Activated CD4-positive, alpha-beta T cell treated with anti-CD3 and anti-CD28 coated beads, Interleukin-2, amount 50 U/mL, for 24 hours (primary cell): ENCODE results near the gene ATP8B3.

ENCODE experiments used
- DNase-seq, 2 donors: peaks; one replicate each; pipeline ENCODE4 v3.0.0-alpha.2; 2020; ENCODE audit warnings: low read depth in 1 of 2, low spot score in 1 of 2

Gene ATP8B3

GRCh38 chr19:1757468-1758230 lies 54.4 kb downstream of the ATP8B3 start:
- DNase-seq: no peak

DNA sequence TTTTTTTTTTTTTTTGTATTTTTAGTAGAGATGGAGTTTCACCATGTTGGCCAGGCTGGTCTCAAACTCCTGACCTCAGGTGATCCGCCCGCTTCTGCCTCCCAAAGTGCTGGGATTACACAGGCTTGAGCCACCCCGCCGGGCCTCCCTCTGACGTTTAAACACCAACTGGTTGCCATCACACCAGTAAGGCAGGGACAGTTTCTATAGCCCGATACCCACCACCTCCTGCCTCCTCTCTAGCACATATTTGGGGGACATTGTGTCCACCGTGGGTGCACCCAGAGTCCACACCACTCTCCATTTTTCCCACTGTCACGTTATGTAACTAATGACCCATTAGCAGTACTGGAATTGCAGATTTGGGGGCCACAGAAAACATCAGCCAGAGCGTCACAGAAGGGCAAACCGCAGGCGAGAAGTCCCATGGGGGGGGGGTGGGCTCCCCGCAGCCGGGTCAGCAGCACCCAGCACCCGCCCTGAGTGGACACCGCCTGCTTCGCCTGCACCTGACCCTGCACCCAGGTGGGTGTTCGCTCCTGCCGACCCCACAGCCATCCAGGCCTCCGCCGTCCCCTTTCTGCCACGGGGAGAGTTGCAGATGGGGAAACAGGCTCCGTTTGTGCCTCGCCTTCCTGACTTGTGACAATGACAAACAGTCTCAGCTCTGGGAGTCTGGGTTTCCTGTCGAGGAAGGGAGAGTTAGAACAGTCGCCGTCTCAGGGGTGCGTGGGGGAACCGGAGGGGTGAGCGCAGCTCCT lies 55.2 kb downstream of the ATP8B3 start:
- no peak for DNase-seq

GRCh38 chr19:1756264-1756663 lies 55.8 kb downstream of the ATP8B3 start:
- DNase-seq: no peak

DNA sequence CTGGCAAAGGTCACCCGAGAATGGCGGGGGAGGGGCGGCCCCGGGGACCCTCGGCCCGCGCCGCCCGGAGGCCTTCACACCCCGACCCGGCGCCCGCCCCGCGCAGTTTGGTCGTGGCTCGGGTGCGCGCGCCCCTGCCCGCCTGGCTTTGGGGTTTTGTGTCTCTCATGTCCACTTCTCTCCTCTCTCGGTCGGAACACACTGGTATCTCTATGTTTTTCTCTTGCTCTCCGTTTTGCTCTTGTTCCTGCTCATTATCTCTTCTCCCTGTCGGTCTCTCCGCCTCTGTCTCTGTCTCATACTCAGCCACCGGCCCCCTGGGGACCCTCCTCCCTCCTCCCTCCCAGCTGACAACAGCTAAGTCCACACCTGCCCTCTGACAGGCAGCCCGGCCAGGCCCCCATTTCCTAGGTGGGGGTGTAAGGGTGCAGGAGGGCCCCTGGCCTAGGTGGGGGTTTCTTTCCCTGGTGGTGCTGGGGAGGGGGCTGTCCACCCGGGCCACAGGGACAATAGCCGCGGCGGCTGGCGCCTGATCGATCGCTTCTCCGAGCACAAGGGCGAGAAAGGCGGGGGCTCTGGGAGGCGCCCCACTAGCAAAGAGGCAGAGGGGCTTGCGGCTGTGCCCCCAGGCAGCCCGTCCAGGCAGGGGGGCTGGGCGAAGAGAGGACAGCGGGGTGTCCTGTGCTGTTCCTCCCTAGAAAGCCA lies 56.5 kb downstream of the ATP8B3 start:
- DNase-seq: no peak

DNA sequence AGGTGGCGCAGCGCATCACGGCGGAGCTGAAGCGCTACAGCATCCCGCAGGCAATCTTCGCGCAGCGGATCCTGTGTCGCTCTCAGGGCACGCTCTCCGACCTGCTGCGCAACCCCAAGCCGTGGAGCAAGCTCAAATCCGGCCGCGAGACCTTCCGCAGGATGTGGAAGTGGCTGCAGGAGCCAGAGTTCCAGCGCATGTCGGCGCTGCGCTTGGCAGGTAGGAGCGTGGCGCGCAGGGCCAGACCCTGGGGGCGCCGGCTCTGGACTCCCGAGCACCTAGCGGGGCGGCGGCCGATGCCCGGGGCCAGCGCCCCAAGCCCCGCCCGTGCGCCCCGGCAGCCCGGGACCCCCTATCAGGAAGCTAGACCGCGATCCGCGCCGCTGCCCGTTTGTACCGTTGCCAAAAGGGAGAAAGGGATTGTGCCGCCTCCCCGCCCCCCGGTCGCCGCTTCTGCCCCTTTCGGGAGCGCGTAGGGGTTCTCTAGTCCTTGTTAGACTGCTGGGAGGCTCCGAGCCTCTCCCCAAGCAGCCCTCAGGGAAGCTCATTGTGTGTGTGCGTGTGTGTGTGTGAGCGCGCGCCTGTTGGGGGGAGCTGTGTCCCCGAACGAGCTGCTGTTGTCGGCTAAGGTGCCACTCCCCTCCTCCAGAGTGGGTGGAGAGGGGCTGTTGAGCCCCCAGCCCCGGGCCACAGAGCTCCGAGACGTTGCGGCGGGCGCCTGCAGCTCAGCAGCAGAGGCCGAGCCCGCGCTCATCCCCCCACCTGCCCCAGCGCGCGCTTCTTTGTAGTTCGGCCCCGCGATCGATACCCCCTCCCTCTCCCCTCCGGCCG lies 57.2 kb downstream of the ATP8B3 start:
- DNase-seq: no peak

DNA sequence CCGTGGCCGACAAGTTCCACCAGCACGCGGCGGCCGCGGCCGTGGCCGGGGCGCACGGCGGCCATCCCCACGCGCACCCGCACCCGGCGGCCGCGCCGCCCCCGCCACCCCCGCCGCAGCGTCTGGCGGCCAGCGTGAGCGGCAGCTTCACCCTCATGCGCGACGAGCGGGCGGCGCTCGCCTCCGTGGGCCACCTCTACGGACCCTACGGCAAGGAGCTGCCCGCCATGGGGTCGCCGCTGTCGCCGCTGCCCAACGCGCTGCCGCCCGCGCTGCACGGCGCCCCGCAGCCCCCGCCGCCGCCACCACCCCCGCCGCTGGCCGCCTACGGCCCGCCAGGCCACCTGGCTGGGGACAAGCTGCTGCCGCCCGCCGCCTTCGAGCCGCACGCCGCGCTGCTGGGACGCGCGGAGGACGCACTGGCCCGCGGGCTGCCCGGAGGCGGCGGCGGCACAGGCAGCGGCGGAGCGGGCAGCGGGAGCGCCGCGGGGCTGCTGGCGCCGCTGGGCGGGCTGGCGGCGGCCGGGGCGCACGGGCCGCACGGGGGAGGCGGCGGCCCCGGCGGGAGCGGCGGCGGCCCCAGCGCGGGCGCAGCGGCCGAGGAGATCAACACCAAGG lies 57.9 kb downstream of the ATP8B3 start:
- no peak for DNase-seq

DNA sequence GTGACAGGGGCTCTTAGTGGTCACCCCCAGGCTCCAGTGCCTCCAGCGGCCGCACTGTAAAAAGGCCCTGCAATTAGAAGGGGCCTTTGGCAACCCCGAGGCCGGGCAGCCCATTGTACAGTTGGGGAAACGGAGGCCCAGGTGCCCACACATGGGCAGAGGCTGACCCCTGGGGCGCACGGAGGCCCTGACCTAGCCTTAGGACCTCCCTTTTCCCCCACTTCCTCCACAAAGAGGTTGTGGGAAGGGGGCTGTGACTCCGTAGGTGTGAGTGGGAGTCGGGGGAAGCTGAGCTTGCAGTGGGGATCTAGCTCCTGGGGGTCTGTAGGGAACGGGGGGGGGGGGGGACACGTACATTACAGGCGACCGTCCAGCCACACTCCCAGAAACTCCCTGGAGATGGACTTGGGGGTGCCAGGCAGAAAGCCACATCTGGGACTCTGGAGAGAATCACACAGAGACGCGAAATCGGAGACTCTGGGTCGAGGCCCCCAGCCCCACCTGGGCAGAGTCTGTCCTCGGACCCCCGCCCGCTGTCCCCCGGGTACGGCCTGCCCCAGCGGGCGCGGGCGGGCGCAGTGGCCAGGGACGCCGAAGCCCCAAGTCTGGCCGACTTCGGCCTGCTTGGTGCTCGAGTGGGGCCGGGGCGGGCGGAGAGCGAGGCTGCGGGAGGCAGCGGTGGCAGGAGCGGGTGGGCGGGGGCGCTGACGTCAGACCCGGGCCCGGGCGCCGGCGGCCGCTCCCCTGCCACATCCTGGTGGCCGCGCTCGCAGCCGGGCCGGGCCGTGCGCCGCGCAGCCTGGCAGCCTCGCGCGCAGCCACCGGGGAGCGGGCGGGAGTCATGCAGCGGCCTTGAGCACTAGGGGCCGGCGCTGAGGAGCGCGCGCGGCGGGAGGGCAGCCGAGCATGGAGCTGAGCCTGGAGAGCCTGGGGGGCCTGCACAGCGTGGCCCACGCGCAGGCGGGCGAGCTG lies 59.0 kb downstream of the ATP8B3 start, which contains the start of gene ONECUT3:
TSS of gene ONECUT3 (plus strand) at position 750 of the 972 bp plus-strand sequence. CDS start at position 907, 157 bp downstream.
- no peak for DNase-seq

GRCh38 chr19:1752009-1752756 lies 59.9 kb downstream of the ATP8B3 start:
- DNase-seq: no peak

GRCh38 chr19:1751367-1752008 lies 60.6 kb downstream of the ATP8B3 start:
- DNase-seq: no peak

GRCh38 chr19:1750343-1751021 lies 61.6 kb downstream of the ATP8B3 start:
- DNase-seq: no peak

DNA sequence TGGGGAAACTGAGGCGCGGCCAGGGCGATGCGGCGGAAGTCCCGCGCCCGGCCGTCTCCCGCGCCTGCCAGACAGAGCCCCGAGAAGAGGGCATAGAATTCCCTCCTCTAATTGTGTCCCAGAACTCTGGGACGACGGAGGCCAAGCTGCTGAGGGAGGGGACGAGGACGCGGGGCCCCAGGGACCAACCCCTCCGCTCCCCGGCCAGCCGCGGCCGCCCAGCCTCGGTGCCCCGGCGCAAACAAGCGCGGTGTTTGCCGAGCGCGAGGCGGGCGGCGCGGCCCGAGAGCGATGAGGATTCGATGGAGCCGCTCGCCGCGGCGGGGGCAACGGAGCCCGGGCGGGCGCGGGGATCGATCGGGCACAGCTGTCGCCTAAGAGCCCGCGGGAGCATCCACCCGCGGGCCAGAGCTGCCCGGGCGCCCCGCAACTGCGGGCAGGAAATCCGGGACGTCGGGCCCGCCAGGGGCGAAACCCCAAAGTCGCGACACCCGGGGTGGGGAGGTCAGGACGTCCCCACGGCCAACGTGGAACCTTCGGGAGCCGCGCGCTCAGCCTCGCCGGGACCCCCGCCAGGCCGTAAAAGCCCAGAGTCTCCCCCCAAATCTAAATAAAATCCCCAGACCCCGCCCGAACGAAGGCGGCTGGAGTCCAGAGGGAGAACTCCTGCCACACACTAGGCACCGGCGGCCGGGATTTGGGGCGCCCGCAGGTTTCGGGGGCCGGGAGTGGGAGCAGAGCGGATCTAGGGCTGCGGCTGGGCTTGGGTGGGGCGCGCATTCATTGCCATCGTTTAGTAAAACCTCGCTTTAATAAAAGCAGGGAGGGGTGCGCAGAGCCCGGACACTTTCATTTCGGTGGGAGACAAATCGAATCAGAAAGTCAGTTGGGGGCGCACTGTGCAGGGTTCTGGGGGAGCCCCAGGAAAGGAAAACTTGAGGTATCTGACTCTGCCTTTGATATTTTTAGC lies 62.4 kb downstream of the ATP8B3 start:
- DNase-seq: no peak

- no peak for DNase-seq
Observed at GRCh38 chr19:1748873-1749341, 63.2 kb downstream of the ATP8B3 start.

GRCh38 chr19:1748115-1748872 lies 63.8 kb downstream of the ATP8B3 start:
- no peak for DNase-seq

DNA sequence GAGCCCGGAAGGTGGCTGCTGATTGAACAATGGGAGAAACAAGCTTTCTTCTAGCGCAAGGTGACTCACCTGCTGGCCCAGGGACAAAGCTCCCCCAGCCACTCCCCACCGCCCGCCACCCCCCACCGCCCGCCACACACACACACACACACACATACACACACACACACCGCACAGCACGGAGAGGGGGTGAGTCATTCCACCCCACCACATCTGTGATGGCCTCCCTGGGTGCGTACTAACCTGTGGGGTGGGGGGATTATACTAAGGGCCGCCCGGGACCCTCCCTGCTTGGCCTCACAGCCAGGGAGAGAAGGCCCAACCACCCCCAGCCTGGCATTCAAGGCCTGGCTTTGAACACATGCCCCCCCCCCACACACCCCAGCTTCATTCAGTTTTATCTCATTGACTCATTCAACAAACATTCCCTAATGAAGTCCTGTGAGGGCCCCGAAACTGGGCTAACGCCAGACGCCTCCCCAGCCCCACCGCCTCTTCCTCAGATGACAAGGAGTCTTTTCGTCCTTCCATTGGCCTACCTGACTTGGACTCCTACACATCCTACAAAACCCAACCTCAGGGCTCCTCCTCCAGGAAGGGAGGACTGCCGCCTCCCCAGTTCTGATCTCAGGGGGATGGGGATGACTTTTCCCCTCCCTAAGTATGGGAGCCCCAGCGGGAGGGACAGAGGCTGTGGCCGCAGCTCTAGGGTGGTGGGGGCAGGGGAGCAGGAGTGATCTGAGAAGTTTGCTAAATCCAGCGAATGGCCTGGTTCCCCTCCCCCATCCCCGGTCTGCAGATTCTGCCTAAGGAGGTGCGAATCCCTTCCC lies 64.6 kb downstream of the ATP8B3 start:
- no peak for DNase-seq
